Caco-2 (cell line): Measurements from ENCODE around the gene SAP130. TPM values are rescaled to one million over a fixed set of nuclear protein-coding genes. Genes with fewer than 3 reads are reported as not detected.

Experiments
- BruUV-seq: library from RNA; stranded (reverse); fragments of 400-500 nt; replicated peaks from 2 replicates; lab custom pipeline; 2021; lab: Mats Ljungman, UMichigan
- CTCF ChIA-PET: fragments of 300-600 bp; sonication (Branson Sonifier 250); formaldehyde crosslinking; loops from one replicate; lab custom pipeline; 2022; ENCODE audit warnings: antibody characterized with exemption; lab: Charles Lee
- POLR2A ChIA-PET: fragments of 300-600 bp; sonication (Branson Sonifier 250); formaldehyde crosslinking; loops from one replicate; lab custom pipeline; 2022; ENCODE audit warnings: antibody characterized with exemption; lab: Charles Lee
- DNase-seq, 2 experiments: peaks; one replicate each; pipeline versions ENCODE4 v3.0.0 to v3.0.0-alpha.2; 2020 to 2022
- H3K27me3 ChIP-seq: replicated peaks from 2 replicates; pipeline ENCODE4 v1.6.0; 2011; ENCODE audit warnings: low read length; ENCODE audit not compliant: control insufficient read depth, insufficient read depth
- H3K36me3 ChIP-seq: 2 replicates; pipeline ENCODE4 v1.5.1; 2011; ENCODE audit warnings: low read length; ENCODE audit not compliant: control insufficient read depth, insufficient read depth
- H3K4me1 ChIP-seq: fragments of 250-450 bp; sonication (Bioruptor Pico); 2 replicates; pipeline ENCODE4 v1.5.1; 2020; ENCODE audit warnings: mild to moderate bottlenecking
- H3K4me3 ChIP-seq: 2 replicates; pipeline ENCODE4 v1.5.1; 2011; ENCODE audit warnings: low read depth, mild to moderate bottlenecking, control low read depth, low read length
- H3K9me3 ChIP-seq: fragments of 250-450 bp; sonication (Bioruptor Pico); 2 replicates; pipeline ENCODE4 v1.5.1; 2020; ENCODE audit warnings: mild to moderate bottlenecking, moderate library complexity
- H3K27ac Mint-ChIP-seq: one replicate; pipeline ENCODE4 v1.8.0; 2022; ENCODE audit warnings: mixed read lengths; ENCODE audit not compliant: unreplicated experiment
- H3K27me3 Mint-ChIP-seq: one replicate; pipeline ENCODE4 v1.8.0; 2022; ENCODE audit warnings: mixed read lengths; ENCODE audit not compliant: insufficient read depth, unreplicated experiment
- H3K36me3 Mint-ChIP-seq: one replicate; pipeline ENCODE4 v1.8.0; 2022; ENCODE audit warnings: mild to moderate bottlenecking, mixed read lengths; ENCODE audit not compliant: insufficient read depth, unreplicated experiment
- H3K4me1 Mint-ChIP-seq: one replicate; pipeline ENCODE4 v1.8.0; 2022; ENCODE audit warnings: low read depth, mixed read lengths; ENCODE audit not compliant: unreplicated experiment
- H3K4me3 Mint-ChIP-seq: one replicate; pipeline ENCODE4 v1.8.0; 2022; ENCODE audit warnings: mild to moderate bottlenecking, moderate library complexity, mixed read lengths; ENCODE audit not compliant: unreplicated experiment
- H3K9me3 Mint-ChIP-seq: one replicate; pipeline ENCODE4 v1.8.0; 2022; ENCODE audit warnings: mixed read lengths; ENCODE audit not compliant: unreplicated experiment
- intact Hi-C: fragments of 100-400 bp; cut with micrococcal nuclease; formaldehyde crosslinking; loops from one replicate; pipeline ENCODE4 v1.10.0; 2022; ENCODE audit not compliant: unreplicated experiment
- total RNA-seq: library from RNA; stranded (reverse); gene quantifications from 2 replicates; pipeline ENCODE4 v1.2.3, GENCODE V29; 2022
- TF ChIP-seq, protein P1 (sequence below), 2 experiments: fragments of 200-600 bp in 1 of 2; IDR thresholded peaks; 1 replicate in 1 of 2; 2 replicates in 1 of 2; pipeline versions ENCODE4 v1.5.1 to v1.8.0; 2011 to 2022; ENCODE audit warnings: antibody characterized with exemption in 1 of 2, control low read depth in 1 of 2, inconsistent platforms in 1 of 2, low read depth in 1 of 2, low read length in 1 of 2, mild to moderate bottlenecking in 1 of 2, moderate library complexity in 1 of 2; ENCODE audit not compliant: insufficient read depth in 1 of 2, severe bottlenecking in 1 of 2, unreplicated experiment in 1 of 2

Gene SAP130
- total RNA-seq, 1 experiment from 2014 or later, result 43.3 TPM

DNA sequence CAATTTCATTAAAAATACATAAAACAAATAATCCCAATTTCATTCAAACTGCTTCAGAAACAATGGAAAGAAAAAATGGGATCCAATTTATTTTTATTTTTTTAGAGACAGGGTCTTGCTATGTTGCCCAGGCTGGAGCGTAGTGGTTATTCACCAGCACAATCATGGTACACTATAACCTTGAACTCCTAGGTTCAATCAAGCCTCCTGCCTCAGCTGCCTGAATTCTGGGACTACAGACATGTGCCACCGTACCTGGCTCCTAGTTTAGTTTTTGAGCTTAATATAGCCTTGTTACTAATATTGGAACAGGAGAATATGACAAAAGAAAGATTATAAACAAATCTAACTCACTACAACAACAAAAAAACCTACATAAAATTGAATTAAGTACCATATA is 34.2 kb downstream of the SAP130 start:
- H3K27me3 Mint-ChIP-seq, result no peaks in the 10 kb centered on the region
- peaks cover 5% of the 10 kb centered on the region for H3K36me3 ChIP-seq

DNA sequence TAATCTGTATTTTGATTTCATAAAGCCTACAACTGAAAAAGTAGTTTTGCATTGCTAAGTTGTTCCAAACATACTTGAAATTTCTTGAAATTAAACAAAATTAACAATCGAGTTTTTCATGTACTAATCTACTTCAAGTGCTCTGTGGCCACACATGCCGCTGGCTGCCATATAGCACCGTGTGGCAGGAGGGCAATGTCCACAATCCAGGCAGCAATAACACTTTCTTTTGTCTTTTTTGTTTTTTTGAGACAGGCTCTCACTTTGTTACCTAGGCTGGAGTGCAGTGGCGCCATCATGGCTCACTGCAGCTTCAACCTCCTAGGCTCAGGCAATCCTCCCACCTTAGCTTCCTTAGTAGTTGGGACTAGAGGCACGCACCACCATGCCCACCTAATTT is 36.1 kb downstream of the SAP130 start:
- CTCF ChIA-PET, result no interaction called here
- Mint-ChIP-seq H3K27ac (no peak overlapping the region), H3K27me3 (no peaks in the 10 kb centered on the region), H3K36me3 (peaks cover 63% of the 10 kb centered on the region), H3K4me3 (no peak overlapping the region), H3K9me3 (no peaks in the 10 kb centered on the region), H3K4me1 (no peaks in the 10 kb centered on the region)
- intact Hi-C loops, result no loop called here
- no peaks in the 10 kb centered on the region for H3K27me3 ChIP-seq
- DNase-seq, result no peak
- no TSS peak for BruUV-seq
- no peaks in the 10 kb centered on the region for H3K4me1 ChIP-seq
- peaks cover 1% of the 10 kb centered on the region for H3K36me3 ChIP-seq
- no peaks in the 10 kb centered on the region for H3K9me3 ChIP-seq
- TF ChIP-seq, protein P1, sequence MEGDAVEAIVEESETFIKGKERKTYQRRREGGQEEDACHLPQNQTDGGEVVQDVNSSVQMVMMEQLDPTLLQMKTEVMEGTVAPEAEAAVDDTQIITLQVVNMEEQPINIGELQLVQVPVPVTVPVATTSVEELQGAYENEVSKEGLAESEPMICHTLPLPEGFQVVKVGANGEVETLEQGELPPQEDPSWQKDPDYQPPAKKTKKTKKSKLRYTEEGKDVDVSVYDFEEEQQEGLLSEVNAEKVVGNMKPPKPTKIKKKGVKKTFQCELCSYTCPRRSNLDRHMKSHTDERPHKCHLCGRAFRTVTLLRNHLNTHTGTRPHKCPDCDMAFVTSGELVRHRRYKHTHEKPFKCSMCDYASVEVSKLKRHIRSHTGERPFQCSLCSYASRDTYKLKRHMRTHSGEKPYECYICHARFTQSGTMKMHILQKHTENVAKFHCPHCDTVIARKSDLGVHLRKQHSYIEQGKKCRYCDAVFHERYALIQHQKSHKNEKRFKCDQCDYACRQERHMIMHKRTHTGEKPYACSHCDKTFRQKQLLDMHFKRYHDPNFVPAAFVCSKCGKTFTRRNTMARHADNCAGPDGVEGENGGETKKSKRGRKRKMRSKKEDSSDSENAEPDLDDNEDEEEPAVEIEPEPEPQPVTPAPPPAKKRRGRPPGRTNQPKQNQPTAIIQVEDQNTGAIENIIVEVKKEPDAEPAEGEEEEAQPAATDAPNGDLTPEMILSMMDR (IDR thresholded peaks at IDR 0.05; ENCODE audit: insufficient read depth in 1 of 2, low read depth in 1 of 2, low read length in 1 of 2, severe bottlenecking in 1 of 2, unreplicated experiment in 1 of 2), result no peak
- POLR2A ChIA-PET, result no interaction called here
- no peak overlapping the region for H3K4me3 ChIP-seq

More for the DNA sequence above, 34.2 kb downstream of the SAP130 start:
- TF ChIP-seq, protein P1 (IDR thresholded peaks at IDR 0.05; ENCODE audit: insufficient read depth in 1 of 2, low read depth in 1 of 2, low read length in 1 of 2, severe bottlenecking in 1 of 2, unreplicated experiment in 1 of 2), result no peak
- POLR2A ChIA-PET, result no interaction called here
- peaks cover 69% of the 10 kb centered on the region for H3K36me3 Mint-ChIP-seq
- no peak overlapping the region for H3K27ac Mint-ChIP-seq
- H3K9me3 ChIP-seq, result no peaks in the 10 kb centered on the region
- intact Hi-C loops, result no loop called here
- no peak for DNase-seq
- CTCF ChIA-PET, result no interaction called here
- H3K27me3 ChIP-seq, result no peaks in the 10 kb centered on the region
- no peak overlapping the region for H3K4me3 Mint-ChIP-seq
- BruUV-seq, result no TSS peak
- no peak overlapping the region for H3K4me3 ChIP-seq
- H3K4me1 Mint-ChIP-seq, result no peaks in the 10 kb centered on the region
- no peaks in the 10 kb centered on the region for H3K9me3 Mint-ChIP-seq
- no peaks in the 10 kb centered on the region for H3K4me1 ChIP-seq

DNA sequence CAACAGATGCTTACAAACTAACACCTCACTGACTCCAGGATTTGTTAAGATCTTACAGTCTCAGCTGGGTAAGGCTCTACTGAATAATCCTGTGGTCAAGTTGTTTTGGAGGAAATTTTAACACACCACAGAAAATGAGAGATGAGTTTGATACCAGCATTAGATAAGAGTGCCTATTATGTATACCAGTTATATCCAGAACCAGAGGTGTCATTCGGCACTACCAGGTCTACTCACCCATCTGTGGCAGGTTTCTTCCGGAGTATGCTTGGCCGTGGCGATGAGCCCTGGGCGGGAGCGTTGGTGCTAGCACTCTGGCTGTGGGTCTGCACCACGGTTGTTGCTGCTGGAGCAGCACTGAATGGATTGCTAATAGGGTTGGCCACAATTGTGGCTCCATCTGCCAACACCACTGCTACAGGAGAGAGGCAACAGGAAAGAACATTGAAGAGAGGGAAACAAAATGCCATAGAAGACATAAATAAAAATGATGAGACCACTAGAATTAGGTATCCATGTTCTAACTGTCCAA is 41.2 kb downstream of the SAP130 start:
- peaks cover 55% of the 10 kb centered on the region for H3K36me3 Mint-ChIP-seq
- peaks cover 3% of the 10 kb centered on the region for H3K36me3 ChIP-seq
- TF ChIP-seq, protein P1 (IDR thresholded peaks at IDR 0.05; ENCODE audit: insufficient read depth in 1 of 2, low read depth in 1 of 2, low read length in 1 of 2, severe bottlenecking in 1 of 2, unreplicated experiment in 1 of 2), result no peak

More for the DNA sequence above, 41.2 kb downstream of the SAP130 start:
- Histone ChIP-seq H3K4me1 (no peaks in the 10 kb centered on the region), H3K9me3 (no peaks in the 10 kb centered on the region), H3K4me3 (no peak overlapping the region), H3K27me3 (no peaks in the 10 kb centered on the region)
- CTCF ChIA-PET, result no interaction called here
- BruUV-seq, result no TSS peak
- intact Hi-C loops, result no loop called here
- no peak overlapping the region for H3K27ac Mint-ChIP-seq
- H3K9me3 Mint-ChIP-seq, result no peaks in the 10 kb centered on the region
- POLR2A ChIA-PET, result no interaction called here
- no peaks in the 10 kb centered on the region for H3K4me1 Mint-ChIP-seq
- no peak for DNase-seq
- H3K4me3 Mint-ChIP-seq, result no peak overlapping the region
- H3K27me3 Mint-ChIP-seq, result no peaks in the 10 kb centered on the region
